Activated T-cell treated with anti-CD3 and anti-CD28 coated beads, Interleukin-2, amount 50 U/mL, for 48 hours (primary cell): ENCODE results near the gene NKD2.

Source experiments
- DNase-seq, 2 experiments: peaks; one replicate each; pipeline ENCODE4 v3.0.0-alpha.2; 2020

Gene NKD2

GRCh38 chr5:1001406-1002270 lies 7.0 kb upstream of the NKD2 start:
- peak in 1 of 2 experiments; percentile 19 for DNase-seq

- no peak for DNase-seq
Measured at GRCh38 chr5:1002271-1002546, 6.4 kb upstream of the NKD2 start.

DNA sequence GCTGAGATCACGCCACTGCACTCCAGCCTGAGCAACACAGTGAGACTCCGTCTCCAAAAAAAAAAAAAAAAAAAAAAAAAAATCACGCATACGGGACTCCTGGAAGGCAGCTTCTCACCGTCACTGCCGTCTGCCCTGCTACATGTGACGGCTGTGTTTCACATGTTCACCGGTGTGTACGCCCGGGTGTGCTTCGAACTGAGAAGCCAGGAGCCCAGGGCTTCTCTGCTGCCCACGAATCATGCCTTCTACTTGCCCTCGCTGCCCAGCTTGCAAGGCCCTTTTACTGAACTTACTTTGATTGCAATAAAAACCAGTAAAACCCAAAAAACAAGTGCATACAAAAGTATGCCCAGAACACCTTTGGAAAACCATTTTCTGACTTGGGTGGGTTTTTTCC lies 5.8 kb upstream of the NKD2 start:
- peak in 1 of 2 experiments; percentile 11 for DNase-seq

DNA sequence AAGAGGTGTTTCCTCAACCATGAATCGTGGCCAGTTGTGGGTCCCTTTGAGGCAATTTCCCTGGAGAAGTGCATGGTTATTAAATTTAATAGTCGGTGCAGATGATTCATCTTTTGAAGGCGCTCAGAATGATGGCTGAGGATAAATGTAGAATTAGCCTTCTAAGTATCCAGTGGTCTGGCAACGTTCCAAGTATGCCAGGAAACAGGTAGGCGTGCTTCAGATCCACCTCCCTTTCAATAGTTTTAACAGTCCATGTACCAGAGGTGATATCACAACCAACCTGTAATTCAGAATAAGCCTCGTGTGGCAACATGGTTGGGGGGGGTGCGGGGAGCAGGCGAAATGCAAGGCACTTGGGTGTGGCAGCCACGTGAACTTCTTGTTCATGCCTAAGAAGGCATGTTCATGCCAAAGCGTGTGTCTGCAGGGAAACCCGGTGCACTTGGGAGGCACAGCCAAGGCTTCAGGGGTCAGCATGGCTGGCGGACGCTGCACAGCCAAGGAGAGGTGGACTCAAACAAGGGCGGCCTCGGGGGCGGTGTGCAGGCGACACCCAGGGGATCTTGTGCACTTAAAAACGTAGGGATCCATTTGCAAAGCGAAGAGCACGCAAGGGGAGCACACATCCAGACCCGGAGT lies 5.2 kb upstream of the NKD2 start:
- peak in 1 of 2 experiments; percentile 41 for DNase-seq

- DNase-seq, result peak in 1 of 2 experiments; percentile 58
Measured at GRCh38 chr5:1004461-1005248, 3.9 kb upstream of the NKD2 start.

- DNase-seq, result peak in 1 of 2 experiments; percentile 15
Measured at GRCh38 chr5:1005249-1005851, 3.3 kb upstream of the NKD2 start.

DNA sequence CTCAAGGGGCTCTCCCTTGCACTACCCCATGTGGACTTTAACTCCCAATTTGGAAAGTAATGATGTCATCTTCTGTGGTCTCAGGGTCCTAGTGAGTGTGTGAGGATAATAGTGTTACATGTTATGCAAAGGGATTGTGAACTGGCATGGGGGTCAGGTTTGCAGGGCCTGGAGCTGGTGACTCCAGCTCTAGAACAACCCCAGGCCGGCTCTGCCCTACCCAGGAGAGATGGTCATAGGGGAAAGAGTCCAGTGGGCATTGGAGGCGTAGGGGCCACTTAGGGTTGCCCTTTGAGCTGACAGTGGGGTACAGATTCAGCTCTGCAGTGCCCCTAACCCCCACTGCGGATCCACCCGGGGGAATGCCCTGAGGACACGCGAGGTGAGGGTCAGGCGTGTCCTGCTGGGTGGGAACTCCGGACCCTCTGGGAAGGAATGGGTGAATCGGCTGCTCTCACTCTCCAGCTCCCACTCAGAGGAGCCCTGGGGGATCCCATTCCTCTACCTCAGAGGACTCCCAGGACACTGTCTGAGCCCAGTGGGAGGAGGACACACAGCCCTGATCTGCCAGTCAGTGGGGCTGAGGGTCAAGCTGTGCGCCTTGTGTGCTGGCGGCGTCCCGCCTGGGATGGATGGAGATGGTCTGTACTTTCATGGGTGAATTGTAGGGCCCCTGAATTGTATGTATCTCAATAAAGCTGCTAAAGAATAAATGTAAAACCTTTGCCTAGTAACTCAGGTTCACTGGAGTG lies 2.5 kb upstream of the NKD2 start:
- DNase-seq, result peak in 1 of 2 experiments; percentile 16

- DNase-seq, result no peak
Measured at GRCh38 chr5:1006656-1007071, 1.9 kb upstream of the NKD2 start.

DNA sequence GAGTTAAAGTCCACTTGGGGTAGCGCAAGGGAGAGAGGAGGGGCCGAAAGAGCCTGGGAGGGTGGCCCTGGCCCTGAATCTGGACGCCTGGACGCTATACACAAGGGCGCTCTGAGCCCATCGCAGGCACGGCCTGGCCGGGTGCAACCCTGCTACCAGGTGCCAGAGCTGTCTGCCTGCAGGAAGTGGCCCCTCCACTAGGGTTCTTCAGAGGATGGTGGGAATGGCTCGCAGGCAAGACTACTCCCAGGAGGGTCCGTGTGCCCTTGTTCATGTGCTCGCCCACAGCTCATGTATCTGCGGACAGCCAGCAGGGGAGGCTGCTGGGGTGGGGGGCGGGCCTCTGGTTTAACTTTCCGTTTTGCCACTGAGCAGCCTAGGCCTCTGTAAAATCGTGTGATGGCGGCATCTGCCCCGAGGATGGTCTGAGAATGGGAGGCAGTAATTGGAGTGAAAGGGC lies 1.4 kb upstream of the NKD2 start:
- DNase-seq, result no peak

GRCh38 chr5:1007681-1008450 lies 736 bp upstream of the NKD2 start:
- no peak for DNase-seq

GRCh38 chr5:1009359-1010180 lies 968 bp downstream of the NKD2 start:
- DNase-seq, result no peak

GRCh38 chr5:1010181-1010510 lies 1.5 kb downstream of the NKD2 start:
- no peak for DNase-seq

GRCh38 chr5:1010641-1011046 lies 2.0 kb downstream of the NKD2 start:
- DNase-seq, result no peak

DNA sequence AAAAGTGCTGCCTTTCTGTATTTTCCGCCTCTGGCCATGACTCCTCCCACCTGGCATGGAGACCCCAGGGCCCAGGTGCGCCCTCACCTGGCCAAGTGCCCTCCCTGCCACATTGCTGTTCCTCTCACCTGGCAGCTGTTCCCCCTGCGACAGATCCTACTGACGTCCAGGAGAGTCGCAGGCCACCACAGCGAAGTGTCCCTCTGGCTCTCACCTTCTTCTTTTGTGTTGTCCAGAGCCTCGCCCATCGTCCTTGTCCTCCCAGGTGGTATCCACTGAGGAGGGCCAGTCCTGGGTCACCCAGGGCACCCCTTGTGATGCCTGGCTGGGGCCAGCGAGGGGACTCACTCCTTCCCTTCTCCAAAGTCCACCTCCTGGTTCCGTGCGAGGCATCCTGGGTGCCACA lies 2.6 kb downstream of the NKD2 start:
- peak; percentile 68 to 76 for DNase-seq

- no peak for DNase-seq
Measured at GRCh38 chr5:1011741-1012312, 3.2 kb downstream of the NKD2 start.

DNA sequence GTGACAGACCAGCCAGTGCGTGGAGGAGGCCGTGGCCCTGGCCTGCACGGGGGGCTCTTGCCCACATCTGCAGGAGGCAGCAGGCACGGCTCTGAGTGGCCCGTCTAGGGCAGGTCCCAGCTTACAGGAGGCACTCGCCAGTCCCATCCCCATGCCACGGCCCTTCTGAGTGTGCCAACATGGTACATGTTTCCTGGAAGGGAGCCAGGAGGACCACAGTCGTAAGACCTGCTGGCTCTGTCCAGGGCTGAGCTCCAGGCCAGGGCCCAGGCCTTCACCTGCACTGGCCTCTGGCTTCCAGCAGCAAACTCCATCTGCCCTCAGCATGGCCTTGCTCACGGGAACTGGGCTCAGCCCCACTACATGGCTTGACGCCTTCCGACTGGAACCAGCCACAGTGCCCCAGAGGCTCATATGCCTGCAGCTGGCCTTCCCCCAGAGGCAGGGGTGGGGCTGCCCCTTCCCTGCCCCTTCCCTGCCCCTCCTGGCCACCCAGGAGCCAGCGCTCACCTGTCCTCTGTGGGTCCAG lies 3.8 kb downstream of the NKD2 start:
- DNase-seq, result no peak

GRCh38 chr5:1012900-1013237 lies 4.3 kb downstream of the NKD2 start:
- DNase-seq, result no peak

DNA sequence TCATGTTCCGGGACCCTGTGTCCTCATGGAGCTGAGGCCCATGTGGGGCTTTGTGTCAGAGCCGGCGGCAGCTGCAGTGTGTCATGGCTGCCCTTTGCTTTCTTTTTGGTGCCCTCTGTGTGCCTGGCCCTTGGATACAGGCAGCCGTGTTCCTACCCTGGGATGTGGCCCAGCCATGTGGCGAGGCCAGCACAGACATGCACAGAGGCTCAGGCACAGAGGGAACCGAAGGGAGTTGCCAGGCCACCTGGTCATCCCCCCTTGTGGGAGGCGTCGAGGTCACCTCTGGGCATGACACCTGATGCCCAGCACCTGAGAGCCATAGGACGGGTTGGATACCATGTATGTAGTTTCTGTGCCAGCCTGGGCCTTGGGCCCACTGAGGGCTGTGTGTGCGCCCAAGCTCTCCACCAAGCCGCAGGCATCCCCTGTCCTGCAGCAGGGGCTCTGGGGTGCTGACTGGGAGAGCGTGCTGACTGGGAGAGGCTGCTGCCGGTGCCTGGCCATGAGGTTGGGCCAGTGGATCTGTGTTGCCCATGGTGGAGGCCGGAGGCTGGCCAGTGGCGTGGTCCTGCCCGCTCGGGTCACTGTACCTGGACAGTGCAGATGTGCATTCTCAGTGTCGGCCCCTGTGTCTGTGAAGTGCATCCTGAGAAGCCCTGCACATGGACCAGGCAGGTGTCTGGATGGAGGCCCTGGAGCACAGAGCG lies 4.8 kb downstream of the NKD2 start:
- no peak for DNase-seq

DNA sequence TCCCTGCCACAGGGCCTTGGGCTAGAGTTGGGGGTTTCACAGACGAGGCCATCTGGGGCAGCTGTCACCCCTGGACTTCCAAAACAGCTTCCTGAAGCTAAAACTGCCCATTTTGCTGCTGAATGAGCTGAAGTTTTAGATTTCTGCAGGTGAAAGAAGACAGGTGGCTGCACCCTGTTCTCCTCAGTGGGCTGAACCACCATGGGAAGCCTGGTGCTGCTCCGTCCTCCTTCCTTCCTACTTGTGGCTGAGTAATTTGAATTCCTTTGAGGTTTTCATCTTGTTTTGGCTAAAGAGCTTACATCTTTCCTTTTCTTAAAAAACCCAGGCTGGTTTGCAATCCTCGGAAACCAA lies 5.3 kb downstream of the NKD2 start:
- no peak for DNase-seq

GRCh38 chr5:1014346-1014745 lies 5.7 kb downstream of the NKD2 start:
- DNase-seq, result no peak
